Neuronal stem cell (in vitro differentiated cells): ENCODE measurements around the gene COPB1.

Experiments
- DNase-seq: peaks from one replicate; pipeline ENCODE4 v3.0.0-alpha.2; 2013; ENCODE audit warnings: low spot score
- H2AFZ ChIP-seq: one replicate; pipeline ENCODE4 v1.6.1; 2013; ENCODE audit warnings: mild to moderate bottlenecking, low read length, inconsistent platforms
- H2AK5ac ChIP-seq: 2 replicates; pipeline ENCODE4 v1.6.1; 2013; ENCODE audit warnings: low read depth, mild to moderate bottlenecking, inconsistent platforms, low read length, moderate library complexity, mixed read lengths
- H2BK120ac ChIP-seq: 2 replicates; pipeline ENCODE4 v1.6.1; 2013; ENCODE audit warnings: low read depth, mild to moderate bottlenecking, inconsistent platforms, low read length, moderate library complexity, mixed read lengths
- H2BK12ac ChIP-seq: one replicate; pipeline ENCODE4 v1.6.1; 2013; ENCODE audit warnings: low read length, inconsistent platforms
- H2BK15ac ChIP-seq: 2 replicates; pipeline ENCODE4 v1.6.1; 2013; ENCODE audit warnings: mild to moderate bottlenecking, low read length, inconsistent platforms, mixed read lengths
- H2BK5ac ChIP-seq: one replicate; pipeline ENCODE4 v1.6.1; 2013; ENCODE audit warnings: inconsistent platforms, mild to moderate bottlenecking, low read length, moderate library complexity
- H3K14ac ChIP-seq: one replicate; pipeline ENCODE4 v1.6.1; 2013; ENCODE audit warnings: low read length, inconsistent platforms
- H3K18ac ChIP-seq: 2 replicates; pipeline ENCODE4 v1.6.1; 2013; ENCODE audit warnings: low read length, inconsistent platforms
- H3K23ac ChIP-seq: 2 replicates; pipeline ENCODE4 v1.6.1; 2013; ENCODE audit warnings: low read depth, mild to moderate bottlenecking, mixed read lengths, low read length, inconsistent platforms; ENCODE audit not compliant: poor library complexity
- H3K27ac ChIP-seq: replicated peaks from 3 replicates; pipeline ENCODE4 v1.5.1; 2013; ENCODE audit warnings: low read length, inconsistent platforms
- H3K27me3 ChIP-seq, 3 experiments: 2 replicates each; pipeline ENCODE4 v1.6.1; 2013; ENCODE audit warnings: low read length in 3 of 3, mild to moderate bottlenecking in 2 of 3, inconsistent platforms in 1 of 3, low read depth in 1 of 3, mixed read lengths in 1 of 3, moderate library complexity in 1 of 3; ENCODE audit not compliant: control insufficient read depth in 3 of 3, insufficient read depth in 3 of 3
- H3K36me3 ChIP-seq, 2 donors: replicated peaks in 1 of 2; 2 replicates each; pipeline ENCODE4 v1.6.1; 2013; ENCODE audit warnings: low read length in 2 of 2; ENCODE audit not compliant: control insufficient read depth in 2 of 2, insufficient read depth in 2 of 2
- H3K4ac ChIP-seq: 2 replicates; pipeline ENCODE4 v1.6.1; 2013; ENCODE audit warnings: inconsistent platforms, mild to moderate bottlenecking, low read length, moderate library complexity
- H3K4me1 ChIP-seq, 2 donors: 1 replicate in 1 of 2; 2 replicates in 1 of 2; pipeline ENCODE4 v1.6.1; 2013; ENCODE audit warnings: low read length in 2 of 2, low read depth in 1 of 2; ENCODE audit not compliant: control insufficient read depth in 2 of 2, insufficient read depth in 1 of 2
- H3K4me2 ChIP-seq: one replicate; pipeline ENCODE4 v1.6.1; 2013; ENCODE audit warnings: mild to moderate bottlenecking, low read length, inconsistent platforms; ENCODE audit not compliant: insufficient read depth, poor library complexity, severe bottlenecking
- H3K4me3 ChIP-seq, 2 donors: 2 replicates each; pipeline ENCODE4 v1.5.1; 2013; ENCODE audit warnings: low read length in 2 of 2, mild to moderate bottlenecking in 2 of 2, inconsistent platforms in 1 of 2, moderate library complexity in 1 of 2
- H3K79me1 ChIP-seq: one replicate; pipeline ENCODE4 v1.6.1; 2013; ENCODE audit warnings: low read depth, mild to moderate bottlenecking, inconsistent platforms, low read length, moderate library complexity
- H3K9ac ChIP-seq: one replicate; pipeline ENCODE4 v1.6.1; 2013; ENCODE audit warnings: mild to moderate bottlenecking, low read depth, low read length, inconsistent platforms; ENCODE audit not compliant: poor library complexity
- H3K9me3 ChIP-seq, 2 donors: replicated peaks in 1 of 2; 2 replicates each; pipeline versions ENCODE3 to v1.6.1; 2013; ENCODE audit warnings: low read length in 2 of 2, mild to moderate bottlenecking in 2 of 2, inconsistent platforms in 1 of 2, low read depth in 1 of 2, mixed read lengths in 1 of 2, moderate library complexity in 1 of 2; ENCODE audit not compliant: control insufficient read depth in 2 of 2, insufficient read depth in 1 of 2
- H4K8ac ChIP-seq: one replicate; pipeline ENCODE4 v1.6.1; 2013; ENCODE audit warnings: low read depth, mild to moderate bottlenecking, inconsistent platforms, low read length, moderate library complexity
- H4K91ac ChIP-seq: one replicate; pipeline ENCODE4 v1.6.1; 2013; ENCODE audit warnings: low read length, low read depth, mild to moderate bottlenecking, inconsistent platforms; ENCODE audit not compliant: poor library complexity
- WGBS, 2 donors: extraction: QIAGEN DNeasy Blood & Tissue Kit; methylation state at CpG; one replicate each; pipeline ENCODE4 v1.1.7; 2013; ENCODE audit warnings: missing lambda C conversion rate in 2 of 2, mixed read lengths in 1 of 2; ENCODE audit not compliant: insufficient read length in 2 of 2, insufficient replicate concordance in 1 of 2; ENCODE audit errors: extremely low coverage in 2 of 2; 5-methylcytosine and 5-hydroxymethylcytosine counted together

The COPB1 gene

DNA sequence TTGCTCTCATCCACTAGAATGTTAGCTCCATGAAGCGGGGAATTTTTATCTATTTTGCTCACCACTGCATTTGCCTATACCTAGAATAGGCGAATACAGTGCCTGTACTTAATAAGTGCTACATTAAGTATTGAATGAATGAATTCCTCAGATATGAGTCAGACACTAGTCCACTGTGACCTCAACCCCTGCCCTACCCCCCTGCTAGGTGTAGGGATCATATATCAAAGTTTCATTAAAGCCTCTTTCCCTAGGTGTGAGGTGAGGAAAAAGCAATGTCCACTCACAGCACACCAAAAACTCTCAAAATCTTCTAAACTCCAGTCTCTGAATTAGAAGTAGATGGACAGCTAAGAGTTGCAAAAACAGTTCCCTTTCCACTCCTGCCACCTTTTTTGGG lies 30.3 kb upstream of the COPB1 start:
- no peak overlapping the region for H2BK5ac ChIP-seq
- H2BK15ac ChIP-seq: no peak overlapping the region
- no peak overlapping the region for H3K4ac ChIP-seq
- no peak overlapping the region for H2BK120ac ChIP-seq
- no peaks in the 10 kb centered on the region for H3K9me3 ChIP-seq
- no peaks in the 10 kb centered on the region for H3K4me1 ChIP-seq
- no peak overlapping the region for H3K4me3 ChIP-seq
- no peak overlapping the region for H2AK5ac ChIP-seq
- no peaks in the 10 kb centered on the region for H3K79me1 ChIP-seq
- no peak overlapping the region for H2AFZ ChIP-seq
- H4K8ac ChIP-seq: no peak overlapping the region
- no CpG with 5 or more reads among the region's 2 CpGs for WGBS, 2 donors
- H4K91ac ChIP-seq: no peak overlapping the region
- H3K27me3 ChIP-seq: no peaks in the 10 kb centered on the region
- H3K36me3 ChIP-seq: no peaks in the 10 kb centered on the region
- no peak for DNase-seq
- H3K9ac ChIP-seq: no peak overlapping the region
- H3K4me2 ChIP-seq: no peak overlapping the region
- no peak overlapping the region for H3K18ac ChIP-seq
- no peak overlapping the region for H2BK12ac ChIP-seq
- H3K14ac ChIP-seq: no peak overlapping the region
- H3K27ac ChIP-seq: no peak overlapping the region
- no peak overlapping the region for H3K23ac ChIP-seq

DNA sequence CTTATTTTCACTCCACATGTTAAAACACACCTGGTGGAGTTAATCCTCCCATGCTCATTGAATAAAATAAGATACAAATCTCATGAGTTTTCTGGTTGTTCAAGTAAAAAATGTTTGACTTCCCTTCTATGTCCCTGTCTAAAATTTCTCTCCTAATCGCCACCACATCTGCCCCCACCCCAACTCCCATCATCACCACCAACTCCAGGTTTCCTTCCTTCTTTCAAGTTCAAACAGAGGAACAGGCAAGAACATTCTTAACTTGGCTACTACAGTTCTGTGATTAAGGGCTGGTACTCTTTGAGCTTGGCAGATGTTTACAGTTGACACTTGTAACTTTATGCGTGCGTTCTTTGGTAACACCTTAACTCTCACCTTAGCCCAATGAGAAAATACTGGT lies 29.7 kb upstream of the COPB1 start:
- no peaks in the 10 kb centered on the region for H3K36me3 ChIP-seq
- no peak overlapping the region for H2AFZ ChIP-seq
- no peak overlapping the region for H3K23ac ChIP-seq
- H2BK12ac ChIP-seq: no peak overlapping the region
- H3K79me1 ChIP-seq: no peaks in the 10 kb centered on the region
- no peak overlapping the region for H3K4me2 ChIP-seq
- no peak for DNase-seq
- H2AK5ac ChIP-seq: no peak overlapping the region
- no peaks in the 10 kb centered on the region for H3K9me3 ChIP-seq
- no peak overlapping the region for H2BK5ac ChIP-seq
- no peak overlapping the region for H4K91ac ChIP-seq
- H3K9ac ChIP-seq: no peak overlapping the region
- no peak overlapping the region for H2BK15ac ChIP-seq
- H2BK120ac ChIP-seq: no peak overlapping the region
- H3K18ac ChIP-seq: no peak overlapping the region
- H3K27ac ChIP-seq: no peak overlapping the region
- no peak overlapping the region for H3K4ac ChIP-seq
- no peak overlapping the region for H3K14ac ChIP-seq
- no peak overlapping the region for H4K8ac ChIP-seq
- 100% methylated on average over 1 of the region's 3 CpGs; no CpG with 5 or more reads in 1 of the 2 donors for WGBS, 2 donors
- no peak overlapping the region for H3K4me3 ChIP-seq
- no peaks in the 10 kb centered on the region for H3K4me1 ChIP-seq
- no peaks in the 10 kb centered on the region for H3K27me3 ChIP-seq

- Histone ChIP-seq H2BK12ac (no peak overlapping the region), H3K4me3 (no peak overlapping the region), H3K27me3 (no peaks in the 10 kb centered on the region), H3K4me1 (peaks cover 1% of the 10 kb centered on the region in 2 donors), H2BK15ac (no peak overlapping the region), H3K18ac (no peak overlapping the region), H3K27ac (no peak overlapping the region), H3K79me1 (no peaks in the 10 kb centered on the region), H2AFZ (no peak overlapping the region), H3K14ac (no peak overlapping the region), H3K9ac (no peak overlapping the region), H2BK120ac (no peak overlapping the region), H3K23ac (no peak overlapping the region), H4K8ac (no peak overlapping the region), H3K36me3 (peaks cover 0 to 11% of the 10 kb centered on the region in 2 donors), H3K9me3 (no peaks in the 10 kb centered on the region), H3K4me2 (no peak overlapping the region), H4K91ac (no peak overlapping the region), H3K4ac (no peak overlapping the region), H2BK5ac (no peak overlapping the region), H2AK5ac (no peak overlapping the region)
- no CpG with 5 or more reads among the region's 1 CpG for WGBS, 2 donors
- DNase-seq: no peak
Measured at GRCh38 chr11:14522801-14523200, 23.2 kb upstream of the COPB1 start.

DNA sequence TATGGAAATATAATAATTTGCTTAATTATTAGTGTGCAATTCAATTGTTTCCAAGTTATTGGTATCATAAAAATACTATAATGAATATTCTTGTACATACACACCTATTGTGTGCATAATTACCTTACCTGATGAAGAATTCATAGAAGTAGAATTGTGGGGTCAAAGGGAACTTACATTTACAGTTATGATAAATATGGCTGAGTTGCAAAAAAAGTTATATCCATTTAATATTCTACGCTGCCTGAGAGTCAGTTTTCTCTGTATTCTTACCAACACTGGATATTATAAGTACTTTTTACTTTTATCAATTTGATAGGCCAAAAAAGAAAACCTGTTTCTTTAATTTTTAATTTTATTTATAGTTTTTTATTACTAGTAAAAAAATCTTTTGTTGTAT lies 22.6 kb upstream of the COPB1 start:
- Histone ChIP-seq H3K4me1 (peaks cover 1% of the 10 kb centered on the region in 2 donors), H2BK120ac (no peak overlapping the region), H4K91ac (no peak overlapping the region), H2BK15ac (no peak overlapping the region), H3K79me1 (no peaks in the 10 kb centered on the region), H3K27ac (no peak overlapping the region), H3K4me2 (no peak overlapping the region), H3K18ac (no peak overlapping the region), H3K36me3 (peaks cover 0 to 16% of the 10 kb centered on the region in 2 donors), H3K4me3 (no peak overlapping the region), H2BK12ac (no peak overlapping the region), H3K9ac (no peak overlapping the region), H2BK5ac (no peak overlapping the region), H3K4ac (no peak overlapping the region), H3K23ac (no peak overlapping the region), H3K9me3 (no peaks in the 10 kb centered on the region), H2AFZ (no peak overlapping the region), H4K8ac (no peak overlapping the region), H3K14ac (no peak overlapping the region), H2AK5ac (no peak overlapping the region), H3K27me3 (no peaks in the 10 kb centered on the region)
- no peak for DNase-seq
- WGBS, 2 donors: no CpG with 5 or more reads among the region's 1 CpG
